HEK293 (cell line): ENCODE results near the gene GJB3.

ENCODE experiments used
- CTCF ChIA-PET: fragments of 350-600 bp; formaldehyde crosslinking; extraction: SDS; loops from one replicate; lab custom pipeline; 2021; ENCODE audit warnings: antibody characterized with exemption; lab: Yijun Ruan, JAX
- POLR2A ChIA-PET: fragments of 300-600 bp; formaldehyde crosslinking; extraction: SDS; loops from one replicate; lab custom pipeline; 2020; ENCODE audit warnings: antibody characterized with exemption, inconsistent platforms; lab: Yijun Ruan, JAX
- H3K27ac ChIP-seq: fragments of 200-500 bp; sonication (Bioruptor generic); 2 replicates; pipeline ENCODE4 v1.5.1; 2014; ENCODE audit warnings: low read depth, low read length, control low read depth, inconsistent platforms; ENCODE audit errors: extremely low read depth
- H3K36me3 ChIP-seq, 2 experiments: fragments of 200-500 bp in 1 of 2; sonication (Bioruptor generic) in 1 of 2; 1 replicate in 1 of 2; 2 replicates in 1 of 2; pipeline ENCODE4 v1.5.1; 2014 to 2017; ENCODE audit warnings: inconsistent platforms in 2 of 2, low read length in 2 of 2; ENCODE audit not compliant: control insufficient read depth in 2 of 2, insufficient read depth in 1 of 2
- H3K4me1 ChIP-seq: fragments of 200-500 bp; sonication (Bioruptor generic); 2 replicates; pipeline ENCODE4 v1.5.1; 2014; ENCODE audit warnings: mild to moderate bottlenecking, low read length, inconsistent platforms; ENCODE audit not compliant: control insufficient read depth, insufficient read depth
- H3K4me3 ChIP-seq: 2 replicates; pipeline ENCODE4 v1.5.1; 2011; ENCODE audit warnings: low read depth, mild to moderate bottlenecking, control low read depth, low read length, moderate library complexity
- H3K9me3 ChIP-seq: fragments of 200-500 bp; sonication (Bioruptor generic); 2 replicates; pipeline ENCODE4 v1.5.1; 2014; ENCODE audit warnings: low read depth, low read length, inconsistent platforms; ENCODE audit not compliant: control insufficient read depth, insufficient read depth
- CTCF ChIP-seq: fragments of 450-650 bp; formaldehyde crosslinking; IDR thresholded peaks from 2 replicates; pipeline ENCODE4 v1.5.1; 2016; ENCODE audit warnings: missing biosample characterization, missing genetic modification characterization
- KLF1 ChIP-seq: fragments of 450-650 bp; formaldehyde crosslinking; IDR thresholded peaks from 2 replicates; pipeline ENCODE4 v1.5.1; 2016; ENCODE audit warnings: missing biosample characterization, missing genetic modification characterization
- PRDM4 ChIP-seq: fragments of 450-650 bp; formaldehyde crosslinking; IDR thresholded peaks from 2 replicates; pipeline ENCODE4 v1.5.1; 2017; ENCODE audit warnings: missing biosample characterization, missing genetic modification characterization
- RBAK ChIP-seq: fragments of 450-650 bp; formaldehyde crosslinking; IDR thresholded peaks from 2 replicates; pipeline ENCODE4 v1.5.1; 2016; ENCODE audit warnings: missing biosample characterization, missing genetic modification characterization
- SETDB1 ChIP-seq: IDR thresholded peaks from one replicate; pipeline ENCODE4 v1.6.1; 2017; ENCODE audit warnings: mild to moderate bottlenecking, low read length, moderate library complexity, mixed read lengths; ENCODE audit not compliant: insufficient read length
- ZBTB10 ChIP-seq: fragments of 450-650 bp; formaldehyde crosslinking; IDR thresholded peaks from 2 replicates; pipeline ENCODE4 v1.5.1; 2016; ENCODE audit warnings: missing biosample characterization, missing genetic modification characterization
- ZBTB21 ChIP-seq: fragments of 450-650 bp; formaldehyde crosslinking; IDR thresholded peaks from 2 replicates; pipeline ENCODE4 v1.5.1; 2017; ENCODE audit warnings: missing biosample characterization, missing genetic modification characterization
- ZFHX2 ChIP-seq: fragments of 450-650 bp; formaldehyde crosslinking; conservative IDR thresholded peaks from 2 replicates; pipeline ENCODE4 v1.5.1; 2016; ENCODE audit warnings: missing biosample characterization, missing genetic modification characterization
- ZNF211 ChIP-seq: fragments of 450-650 bp; formaldehyde crosslinking; IDR thresholded peaks from 2 replicates; pipeline ENCODE4 v1.5.1; 2016; ENCODE audit warnings: low read depth, missing biosample characterization, missing genetic modification characterization
- ZNF26 ChIP-seq: fragments of 450-650 bp; formaldehyde crosslinking; IDR thresholded peaks from 2 replicates; pipeline ENCODE4 v1.5.1; 2016; ENCODE audit warnings: missing biosample characterization, missing genetic modification characterization
- ZNF48 ChIP-seq: fragments of 450-650 bp; formaldehyde crosslinking; IDR thresholded peaks from 2 replicates; pipeline ENCODE4 v1.5.1; 2016; ENCODE audit warnings: missing biosample characterization, missing genetic modification characterization
- ZNF555 ChIP-seq: fragments of 450-650 bp; formaldehyde crosslinking; conservative IDR thresholded peaks from 2 replicates; pipeline ENCODE4 v1.5.1; 2017; ENCODE audit warnings: missing biosample characterization, mild to moderate bottlenecking, missing genetic modification characterization, inconsistent platforms
- ZNF624 ChIP-seq: fragments of 450-650 bp; formaldehyde crosslinking; IDR thresholded peaks from 2 replicates; pipeline ENCODE4 v1.5.1; 2017; ENCODE audit warnings: missing biosample characterization, missing genetic modification characterization

Gene GJB3

DNA sequence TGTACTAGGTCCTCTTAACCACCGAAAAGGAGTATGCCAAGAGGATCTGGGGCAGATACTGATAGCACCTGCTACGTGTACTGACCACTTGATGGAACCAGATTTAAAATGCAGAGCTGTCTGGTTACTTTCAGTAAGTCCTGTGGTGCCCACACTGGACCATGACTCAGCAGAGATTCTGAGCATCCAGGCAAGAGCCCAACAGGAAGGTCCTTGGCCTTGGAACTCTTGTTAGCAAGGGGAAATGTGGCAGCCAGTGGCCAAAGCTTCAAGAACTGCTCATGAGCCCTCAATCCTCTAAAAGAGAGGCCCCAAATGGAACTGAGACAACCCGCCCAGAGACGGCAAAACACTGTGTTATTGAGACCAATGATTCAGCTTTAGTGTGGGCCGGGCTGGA, 30.4 kb upstream of the GJB3 start (continued):
- no peak for TF ChIP-seq ZNF26
- no peak for TF ChIP-seq ZNF211 (tag by site-specific recombination)

GRCh38 chr1:34753163-34753562, 27.9 kb upstream of the GJB3 start:
- CTCF ChIA-PET: interaction anchor here (0.6 to 3.9 kb wide), 2 partner anchors 10 to 771 kb away, joined by 4 to 33 read pairs; no protein-coding TSS in a partner anchor
- Histone ChIP-seq H3K27ac (no peak overlapping the region), H3K9me3 (no peaks in the 10 kb centered on the region), H3K4me1 (no peaks in the 10 kb centered on the region), H3K4me3 (no peak overlapping the region), H3K36me3 (no peaks in the 10 kb centered on the region)
- POLR2A ChIA-PET: no interaction called here
- no peak for TF ChIP-seq PRDM4 (tag by site-specific recombination)
- TF ChIP-seq ZNF48 (tag by site-specific recombination): no peak
- TF ChIP-seq ZBTB21 (tag by site-specific recombination): no peak
- peak; percentile 52 for TF ChIP-seq SETDB1
- TF ChIP-seq ZBTB10 (tag by site-specific recombination): no peak

- ChIA-PET POLR2A (no interaction called here), CTCF (interaction anchor here (1.1 to 3.9 kb wide), 2 partner anchors 12 to 1122 kb away, joined by 3 to 33 read pairs; no protein-coding TSS in a partner anchor)
- Histone ChIP-seq H3K9me3 (no peaks in the 10 kb centered on the region), H3K4me1 (no peaks in the 10 kb centered on the region), H3K36me3 (no peaks in the 10 kb centered on the region), H3K27ac (no peak within 1 kb of the TSS), H3K4me3 (no peak within 1 kb of the TSS)
- TF ChIP-seq KLF1 (peak; percentile 44; the same call in 1 of the 2 replicates), ZFHX2 (no peak), ZNF555 (tag by site-specific recombination) (no peak), CTCF (tag by site-specific recombination) (no peak), ZNF624 (no peak), RBAK (tag by site-specific recombination) (no peak)
These were observed 25.9 kb upstream of the GJB3 start, which contains the start of gene GJB5 for GRCh38 chr1:34754964-34755637. TSS of gene GJB5 (plus strand) at chr1:34755047. CDS start at chr1:34757331, 2,284 bp downstream.
